ENCODE data around the gene POP7.

The POP7 gene

GRCh38 chr7:100673942-100674410 lies 31.9 kb upstream of the POP7 start:
- Histone ChIP-seq H3K36me3 (ENCODE audit: control insufficient read depth in 2 of 2, insufficient read depth in 2 of 2, low read length in 2 of 2) (peaks cover 21 to 23% of the 10 kb centered on the region in 2 donors), H3K27ac (ENCODE audit: low read depth in 2 of 2, low read length in 2 of 2) (peak overlapping the region; percentile 97 to 99), H3K9me3 (ENCODE audit: control insufficient read depth in 2 of 2, low read length in 2 of 2) (no peaks in the 10 kb centered on the region), H3K27me3 (ENCODE audit: control insufficient read depth in 2 of 2, insufficient read depth in 2 of 2, low read length in 2 of 2) (no peaks in the 10 kb centered on the region), H3K4me3 (ENCODE audit: low read length in 2 of 2) (peak overlapping the region; percentile 85 to 89), H3K9ac (ENCODE audit: low read depth in 1 of 2, low read length in 2 of 2) (peak overlapping the region; percentile 96 to 97), H3K4me1 (ENCODE audit: control insufficient read depth in 2 of 2, insufficient read depth in 2 of 2, low read length in 2 of 2) (peaks cover 6 to 14% of the 10 kb centered on the region in 2 donors)

DNA sequence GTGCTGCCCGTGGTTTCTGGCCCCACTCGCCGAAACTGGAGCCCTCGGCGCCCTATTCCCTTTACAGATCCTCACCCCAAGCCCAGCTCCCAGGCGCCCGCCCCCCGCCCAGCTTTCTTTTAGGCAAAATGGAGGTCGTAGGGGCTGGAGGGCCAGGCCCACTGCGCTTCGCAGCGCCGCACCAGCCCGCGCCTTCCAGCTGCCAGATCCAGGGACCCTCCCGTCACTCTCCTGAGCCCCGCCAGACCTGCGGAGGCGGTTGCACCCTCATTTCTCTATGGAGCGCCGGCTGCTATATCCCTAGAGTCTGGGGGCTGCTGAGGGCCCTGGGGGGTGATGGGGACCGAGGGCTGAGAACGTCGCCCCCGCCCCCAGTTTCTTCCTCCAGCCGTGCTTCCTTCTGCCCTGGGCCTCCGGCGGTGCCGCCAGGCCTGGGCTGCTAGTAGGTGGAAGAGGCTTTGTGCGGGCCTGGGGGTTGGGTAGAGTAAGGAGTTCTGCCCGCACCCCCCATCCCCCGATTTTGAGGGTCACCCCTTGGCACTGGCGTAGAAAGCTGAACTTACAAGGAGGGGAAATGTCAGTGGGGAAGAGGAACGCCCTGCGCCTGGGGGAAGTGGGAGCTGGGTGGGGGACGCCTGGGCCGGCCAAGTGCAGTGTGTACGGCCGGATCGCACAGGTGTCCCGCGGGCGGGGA lies 31.4 kb upstream of the POP7 start:
- peak overlapping the region; percentile 97 to 99 for H3K27ac ChIP-seq (ENCODE audit: low read depth in 2 of 2, low read length in 2 of 2)

DNA sequence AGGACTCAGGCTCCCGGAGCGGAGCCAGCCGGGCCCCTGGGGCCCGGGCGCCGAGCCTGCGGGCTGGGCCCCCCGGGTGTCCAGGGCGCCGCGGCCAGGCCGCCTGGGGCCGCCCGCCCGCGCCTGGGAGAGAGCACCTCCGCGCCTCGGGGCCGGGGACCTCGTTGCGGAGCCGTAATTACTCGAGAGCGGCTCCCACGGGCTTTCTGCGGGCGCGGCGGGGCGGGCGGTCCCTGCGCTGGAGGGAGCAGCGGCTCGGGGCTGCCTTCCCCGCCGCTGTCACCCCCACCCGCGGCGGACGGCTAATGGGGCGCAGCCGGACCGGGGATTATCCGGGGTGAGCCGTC lies 30.8 kb upstream of the POP7 start:
- Histone ChIP-seq H3K4me1 (ENCODE audit: control insufficient read depth in 2 of 2, insufficient read depth in 2 of 2, low read length in 2 of 2) (peaks cover 6 to 23% of the 10 kb centered on the region in 2 donors), H3K9ac (ENCODE audit: low read depth in 1 of 2, low read length in 2 of 2) (peak overlapping the region; percentile 79 to 97), H3K36me3 (ENCODE audit: control insufficient read depth in 2 of 2, insufficient read depth in 2 of 2, low read length in 2 of 2) (peaks cover 21 to 29% of the 10 kb centered on the region in 2 donors), H3K27ac (ENCODE audit: low read depth in 2 of 2, low read length in 2 of 2) (peak overlapping the region; percentile 97 to 99), H3K4me3 (ENCODE audit: low read length in 2 of 2) (peak overlapping the region; percentile 85 to 89), H3K9me3 (ENCODE audit: control insufficient read depth in 2 of 2, low read length in 2 of 2) (no peaks in the 10 kb centered on the region), H3K27me3 (ENCODE audit: control insufficient read depth in 2 of 2, insufficient read depth in 2 of 2, low read length in 2 of 2) (no peaks in the 10 kb centered on the region)

More for the DNA sequence above, 31.4 kb upstream of the POP7 start:
- Histone ChIP-seq H3K9ac (ENCODE audit: low read depth in 1 of 2, low read length in 2 of 2) (peak overlapping the region; percentile 79 to 97), H3K9me3 (ENCODE audit: control insufficient read depth in 2 of 2, low read length in 2 of 2) (no peaks in the 10 kb centered on the region), H3K36me3 (ENCODE audit: control insufficient read depth in 2 of 2, insufficient read depth in 2 of 2, low read length in 2 of 2) (peaks cover 21 to 27% of the 10 kb centered on the region in 2 donors), H3K27me3 (ENCODE audit: control insufficient read depth in 2 of 2, insufficient read depth in 2 of 2, low read length in 2 of 2) (no peaks in the 10 kb centered on the region), H3K4me3 (ENCODE audit: low read length in 2 of 2) (peak overlapping the region; percentile 85 to 89), H3K4me1 (ENCODE audit: control insufficient read depth in 2 of 2, insufficient read depth in 2 of 2, low read length in 2 of 2) (peaks cover 6 to 20% of the 10 kb centered on the region in 2 donors)

DNA sequence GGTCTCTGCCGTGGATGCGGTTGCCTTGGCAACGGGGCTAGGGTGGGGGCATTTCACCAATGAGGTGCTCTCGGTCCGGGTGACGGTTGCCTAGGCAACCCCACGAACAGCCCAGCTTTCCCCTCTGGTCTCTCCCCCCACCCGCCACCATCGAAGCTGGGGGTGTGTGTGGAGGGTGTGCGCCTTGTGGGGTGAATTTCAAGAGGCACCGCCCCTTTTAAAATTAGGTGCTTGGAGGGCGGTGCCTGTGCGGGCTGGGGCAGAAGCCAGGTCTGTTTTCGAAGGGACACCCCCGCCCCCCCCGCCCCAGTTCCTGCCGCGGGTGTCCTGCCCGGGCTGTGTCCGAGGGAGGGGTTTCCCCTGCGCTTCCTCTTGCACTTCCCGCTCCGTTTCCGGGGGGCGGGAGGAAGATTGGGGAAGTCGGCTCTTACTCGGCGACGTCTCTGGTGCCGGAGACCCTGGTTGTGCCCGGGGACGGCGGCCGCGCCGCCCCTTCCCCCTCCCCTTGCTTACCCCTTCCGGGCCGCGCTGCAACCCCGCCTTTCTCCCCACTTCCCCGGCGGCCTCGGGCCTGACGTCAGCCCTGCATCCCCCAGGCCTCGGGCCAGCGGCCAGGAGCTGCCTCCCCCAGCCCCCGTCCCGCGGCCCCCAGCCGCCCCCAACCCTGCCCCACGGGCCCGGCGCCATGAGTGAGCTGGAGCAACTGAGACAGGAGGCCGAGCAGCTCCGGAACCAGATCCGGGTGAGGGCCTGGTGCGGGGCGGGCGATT lies 30.2 kb upstream of the POP7 start:
- Histone ChIP-seq H3K9ac (ENCODE audit: low read depth in 1 of 2, low read length in 2 of 2) (peak overlapping the region in 1 of 2 donors; percentile 47), H3K9me3 (ENCODE audit: control insufficient read depth in 2 of 2, low read length in 2 of 2) (no peaks in the 10 kb centered on the region), H3K27me3 (ENCODE audit: control insufficient read depth in 2 of 2, insufficient read depth in 2 of 2, low read length in 2 of 2) (no peaks in the 10 kb centered on the region), H3K4me1 (ENCODE audit: control insufficient read depth in 2 of 2, insufficient read depth in 2 of 2, low read length in 2 of 2) (peaks cover 6 to 23% of the 10 kb centered on the region in 2 donors), H3K4me3 (ENCODE audit: low read length in 2 of 2) (peak overlapping the region; percentile 85 to 89), H3K27ac (ENCODE audit: low read depth in 2 of 2, low read length in 2 of 2) (peak overlapping the region; percentile 97 to 99), H3K36me3 (ENCODE audit: control insufficient read depth in 2 of 2, insufficient read depth in 2 of 2, low read length in 2 of 2) (peaks cover 21 to 32% of the 10 kb centered on the region in 2 donors)

GRCh38 chr7:100676501-100677306 lies 29.2 kb upstream of the POP7 start:
- H3K4me3 ChIP-seq (ENCODE audit: low read length in 2 of 2) = peak overlapping the region in 1 of 2 donors; percentile 33
- H3K36me3 ChIP-seq (ENCODE audit: control insufficient read depth in 2 of 2, insufficient read depth in 2 of 2, low read length in 2 of 2) = peaks cover 24 to 35% of the 10 kb centered on the region in 2 donors
- peaks cover 6 to 23% of the 10 kb centered on the region in 2 donors for H3K4me1 ChIP-seq (ENCODE audit: control insufficient read depth in 2 of 2, insufficient read depth in 2 of 2, low read length in 2 of 2)
- H3K27ac ChIP-seq (ENCODE audit: low read depth in 2 of 2, low read length in 2 of 2) = peak overlapping the region; percentile 97 to 99
- H3K27me3 ChIP-seq (ENCODE audit: control insufficient read depth in 2 of 2, insufficient read depth in 2 of 2, low read length in 2 of 2) = no peaks in the 10 kb centered on the region
- no peaks in the 10 kb centered on the region for H3K9me3 ChIP-seq (ENCODE audit: control insufficient read depth in 2 of 2, low read length in 2 of 2)
- peak overlapping the region in 1 of 2 donors; percentile 5 for H3K9ac ChIP-seq (ENCODE audit: low read depth in 1 of 2, low read length in 2 of 2)

GRCh38 chr7:100677308-100678267 lies 28.3 kb upstream of the POP7 start:
- Histone ChIP-seq H3K36me3 (ENCODE audit: control insufficient read depth in 2 of 2, insufficient read depth in 2 of 2, low read length in 2 of 2) (peaks cover 31 to 42% of the 10 kb centered on the region in 2 donors), H3K9ac (ENCODE audit: low read depth in 1 of 2, low read length in 2 of 2) (no peak overlapping the region), H3K27me3 (ENCODE audit: control insufficient read depth in 2 of 2, insufficient read depth in 2 of 2, low read length in 2 of 2) (no peaks in the 10 kb centered on the region), H3K27ac (ENCODE audit: low read depth in 2 of 2, low read length in 2 of 2) (no peak overlapping the region), H3K9me3 (ENCODE audit: control insufficient read depth in 2 of 2, low read length in 2 of 2) (no peaks in the 10 kb centered on the region), H3K4me1 (ENCODE audit: control insufficient read depth in 2 of 2, insufficient read depth in 2 of 2, low read length in 2 of 2) (peaks cover 6 to 23% of the 10 kb centered on the region in 2 donors), H3K4me3 (ENCODE audit: low read length in 2 of 2) (no peak overlapping the region)

DNA sequence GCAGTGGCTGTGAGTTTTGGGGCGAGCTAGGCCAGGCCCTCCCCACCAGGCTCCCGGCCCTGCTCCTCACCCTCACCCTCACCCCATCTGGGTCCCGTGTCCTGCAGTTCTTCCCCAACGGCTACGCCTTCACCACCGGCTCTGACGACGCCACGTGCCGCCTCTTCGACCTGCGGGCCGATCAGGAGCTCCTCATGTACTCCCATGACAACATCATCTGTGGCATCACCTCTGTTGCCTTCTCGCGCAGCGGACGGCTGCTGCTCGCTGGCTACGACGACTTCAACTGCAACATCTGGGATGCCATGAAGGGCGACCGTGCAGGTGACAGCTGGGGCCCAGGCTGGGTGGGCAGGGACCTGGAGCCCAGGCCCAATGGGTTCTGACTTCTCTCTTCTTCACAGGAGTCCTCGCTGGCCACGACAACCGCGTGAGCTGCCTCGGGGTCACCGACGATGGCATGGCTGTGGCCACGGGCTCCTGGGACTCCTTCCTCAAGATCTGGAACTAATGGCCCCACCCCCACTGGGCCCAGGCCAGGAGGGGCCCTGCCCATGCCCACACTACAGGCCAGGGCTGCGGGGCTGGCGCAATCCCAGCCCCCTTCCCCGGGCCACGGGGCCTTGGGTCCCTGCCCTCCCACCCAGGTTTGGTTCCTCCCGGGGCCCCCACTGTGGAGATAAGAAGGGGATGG lies 27.5 kb upstream of the POP7 start:
- no peak overlapping the region for H3K27ac ChIP-seq (ENCODE audit: low read depth in 2 of 2, low read length in 2 of 2)
- no peaks in the 10 kb centered on the region for H3K27me3 ChIP-seq (ENCODE audit: control insufficient read depth in 2 of 2, insufficient read depth in 2 of 2, low read length in 2 of 2)
- H3K9ac ChIP-seq (ENCODE audit: low read depth in 1 of 2, low read length in 2 of 2) = no peak overlapping the region
- H3K4me3 ChIP-seq (ENCODE audit: low read length in 2 of 2) = no peak overlapping the region
- peaks cover 3 to 17% of the 10 kb centered on the region in 2 donors for H3K4me1 ChIP-seq (ENCODE audit: control insufficient read depth in 2 of 2, insufficient read depth in 2 of 2, low read length in 2 of 2)
- H3K9me3 ChIP-seq (ENCODE audit: control insufficient read depth in 2 of 2, low read length in 2 of 2) = no peaks in the 10 kb centered on the region
- H3K36me3 ChIP-seq (ENCODE audit: control insufficient read depth in 2 of 2, insufficient read depth in 2 of 2, low read length in 2 of 2) = peaks cover 36 to 49% of the 10 kb centered on the region in 2 donors

DNA sequence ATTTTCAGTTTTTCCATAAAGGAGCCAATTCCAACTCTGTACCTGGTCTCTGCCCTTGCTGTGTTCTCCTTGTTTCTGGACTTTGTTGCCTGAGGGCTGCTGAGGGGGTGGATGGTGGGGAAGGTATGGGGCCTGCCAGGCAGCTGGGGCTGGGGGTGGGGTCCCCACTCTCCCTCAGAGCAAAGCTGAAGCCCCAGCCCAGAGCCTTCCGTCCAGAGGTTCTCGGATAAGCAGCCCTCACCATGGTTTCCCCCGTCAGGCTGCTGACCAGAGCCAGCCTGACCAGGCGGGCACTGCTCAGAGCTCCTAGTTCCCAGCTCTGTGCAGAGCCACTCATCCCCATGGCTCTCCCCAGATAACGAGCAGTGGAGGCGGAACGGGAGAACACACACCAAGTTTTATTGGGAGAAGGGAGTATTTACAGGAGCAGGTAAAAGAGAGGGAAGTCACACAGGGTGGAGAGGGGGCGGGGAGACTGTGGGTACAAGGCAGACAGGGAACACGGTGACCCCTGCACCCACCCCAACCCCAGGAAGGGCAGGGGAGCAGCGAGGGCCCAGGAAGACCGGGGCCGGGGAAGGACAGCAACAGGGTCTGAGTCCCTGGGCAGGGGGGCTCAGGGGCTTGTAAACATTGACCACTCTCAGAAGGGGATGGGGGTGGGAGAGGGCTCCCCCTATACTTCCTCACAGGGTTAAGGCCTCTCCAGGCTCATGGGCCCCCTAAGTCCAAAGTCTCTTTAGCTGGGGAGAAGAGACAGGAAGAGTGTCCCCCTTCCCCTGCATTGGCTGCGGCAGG lies 26.6 kb upstream of the POP7 start:
- Histone ChIP-seq H3K27ac (ENCODE audit: low read depth in 2 of 2, low read length in 2 of 2) (peak overlapping the region in 1 of 2 donors; percentile 3), H3K4me3 (ENCODE audit: low read length in 2 of 2) (no peak overlapping the region), H3K9ac (ENCODE audit: low read depth in 1 of 2, low read length in 2 of 2) (peak overlapping the region in 1 of 2 donors; percentile 33), H3K36me3 (ENCODE audit: control insufficient read depth in 2 of 2, insufficient read depth in 2 of 2, low read length in 2 of 2) (peaks cover 44 to 50% of the 10 kb centered on the region in 2 donors), H3K27me3 (ENCODE audit: control insufficient read depth in 2 of 2, insufficient read depth in 2 of 2, low read length in 2 of 2) (no peaks in the 10 kb centered on the region), H3K4me1 (ENCODE audit: control insufficient read depth in 2 of 2, insufficient read depth in 2 of 2, low read length in 2 of 2) (peaks cover 3 to 17% of the 10 kb centered on the region in 2 donors), H3K9me3 (ENCODE audit: control insufficient read depth in 2 of 2, low read length in 2 of 2) (no peaks in the 10 kb centered on the region)

All from mucosa of rectum (tissue), 2 donors.